K562 (cell line): ENCODE data around the gene GHRL.
"Not testable (repeated sequence)": the region's sequence is repeated elsewhere in the genome, so short reads cannot be mapped to it uniquely, and the experiment has no call there.

ENCODE experiments used
- CHCHD3 ChIP-seq: fragments of 250-450 bp; sonication (Bioruptor Pico); IDR thresholded peaks from 2 replicates; pipeline ENCODE4 v2.1.2; 2022; ENCODE audit warnings: mild to moderate bottlenecking
- MYC ChIP-seq, 2 experiments: fragments of 250-450 bp in 1 of 2; sonication (Bioruptor Pico) in 1 of 2; IDR thresholded peaks; 2 replicates each; pipeline versions ENCODE4 v1.5.1 to v1.6.1; 2012 to 2021; ENCODE audit warnings: low read depth in 2 of 2, borderline replicate concordance in 1 of 2, improper control_type of control experiment in 1 of 2, low read length in 1 of 2, mild to moderate bottlenecking in 1 of 2, moderate library complexity in 1 of 2
- NFYB ChIP-seq: IDR thresholded peaks from 2 replicates; pipeline ENCODE4 v1.6.1; 2011; ENCODE audit warnings: mild to moderate bottlenecking, moderate library complexity; ENCODE audit not compliant: insufficient read length; ENCODE audit errors: extremely low read depth
- RCOR1 ChIP-seq, 2 experiments: IDR thresholded peaks; 2 replicates each; pipeline ENCODE4 v1.6.1; 2012; ENCODE audit warnings: low read depth in 2 of 2, low read length in 2 of 2, borderline replicate concordance in 1 of 2, improper control_type of control experiment in 1 of 2
- SMAD3 ChIP-seq: fragments of 450-650 bp; formaldehyde crosslinking; conservative IDR thresholded peaks from 2 replicates; pipeline ENCODE4 v1.4.0; 2020; ENCODE audit warnings: mild to moderate bottlenecking
- ZBTB8A ChIP-seq: fragments of 450-650 bp; IDR thresholded peaks from 2 replicates; pipeline ENCODE4 v1.6.1; 2018; ENCODE audit warnings: mild to moderate bottlenecking, moderate library complexity; ENCODE audit not compliant: partially characterized antibody
- ZFP30 ChIP-seq: fragments of 250-450 bp; sonication (Bioruptor Pico); IDR thresholded peaks from 2 replicates; pipeline ENCODE4 v1.8.0; 2022; ENCODE audit warnings: moderate library complexity, mild to moderate bottlenecking, inconsistent platforms, borderline replicate concordance
- ZNF324 ChIP-seq: fragments of 250-450 bp; sonication (Bioruptor Pico); IDR thresholded peaks from 2 replicates; pipeline ENCODE4 v1.4.0; 2020; ENCODE audit warnings: mild to moderate bottlenecking
- TF ChIP-seq, protein P1 (sequence below): fragments of 250-450 bp; sonication (Bioruptor Pico); IDR thresholded peaks from 2 replicates; pipeline ENCODE4 v1.5.0; 2021; ENCODE audit warnings: mild to moderate bottlenecking, borderline replicate concordance
- TF ChIP-seq, protein P2 (sequence below), 3 experiments: IDR thresholded peaks in 2 of 3; conservative IDR thresholded peaks in 1 of 3; 2 replicates each; pipeline ENCODE4 v1.5.1; 2011 to 2012; ENCODE audit warnings: low read length in 3 of 3, mild to moderate bottlenecking in 3 of 3, control low read depth in 2 of 3, improper control_type of control experiment in 1 of 3, inconsistent platforms in 1 of 3, low read depth in 1 of 3, mixed read lengths in 1 of 3, moderate library complexity in 1 of 3; ENCODE audit not compliant: insufficient read depth in 2 of 3
- TF ChIP-seq, protein P3 (sequence below): sonication (generic); formaldehyde crosslinking; IDR thresholded peaks from 2 replicates; pipeline ENCODE4 v1.8.1; 2022; ENCODE audit warnings: missing genetic modification reagents

DNA sequence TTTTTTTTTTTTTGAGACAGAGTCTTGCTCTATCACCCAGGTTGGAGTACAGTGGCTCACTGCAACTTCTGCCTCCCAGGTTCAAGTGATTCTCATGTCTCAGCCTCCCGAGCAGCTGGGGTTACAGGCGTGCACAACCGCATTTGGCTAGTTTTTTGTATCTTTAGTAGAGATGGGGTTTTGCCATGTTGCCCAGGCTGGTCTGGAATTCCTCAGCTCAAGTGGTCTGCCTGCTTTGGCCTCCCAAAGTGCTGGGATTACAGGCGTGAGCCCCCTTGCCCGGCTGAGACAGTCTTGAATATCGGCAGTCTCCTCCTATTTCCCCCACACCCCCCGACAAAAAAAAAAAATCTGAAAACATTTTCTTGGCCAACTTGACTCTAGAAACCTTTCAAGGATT lies 25.8 kb downstream of the GHRL start:
- TF ChIP-seq, protein P1, sequence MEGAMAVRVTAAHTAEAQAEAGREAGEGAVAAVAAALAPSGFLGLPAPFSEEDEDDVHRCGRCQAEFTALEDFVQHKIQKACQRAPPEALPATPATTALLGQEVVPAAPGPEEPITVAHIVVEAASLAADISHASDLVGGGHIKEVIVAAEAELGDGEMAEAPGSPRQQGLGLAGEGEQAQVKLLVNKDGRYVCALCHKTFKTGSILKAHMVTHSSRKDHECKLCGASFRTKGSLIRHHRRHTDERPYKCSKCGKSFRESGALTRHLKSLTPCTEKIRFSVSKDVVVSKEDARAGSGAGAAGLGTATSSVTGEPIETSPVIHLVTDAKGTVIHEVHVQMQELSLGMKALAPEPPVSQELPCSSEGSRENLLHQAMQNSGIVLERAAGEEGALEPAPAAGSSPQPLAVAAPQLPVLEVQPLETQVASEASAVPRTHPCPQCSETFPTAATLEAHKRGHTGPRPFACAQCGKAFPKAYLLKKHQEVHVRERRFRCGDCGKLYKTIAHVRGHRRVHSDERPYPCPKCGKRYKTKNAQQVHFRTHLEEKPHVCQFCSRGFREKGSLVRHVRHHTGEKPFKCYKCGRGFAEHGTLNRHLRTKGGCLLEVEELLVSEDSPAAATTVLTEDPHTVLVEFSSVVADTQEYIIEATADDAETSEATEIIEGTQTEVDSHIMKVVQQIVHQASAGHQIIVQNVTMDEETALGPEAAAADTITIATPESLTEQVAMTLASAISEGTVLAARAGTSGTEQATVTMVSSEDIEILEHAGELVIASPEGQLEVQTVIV (CRISPR knock-in tag): not testable (repeated sequence)
- TF ChIP-seq, protein P2, sequence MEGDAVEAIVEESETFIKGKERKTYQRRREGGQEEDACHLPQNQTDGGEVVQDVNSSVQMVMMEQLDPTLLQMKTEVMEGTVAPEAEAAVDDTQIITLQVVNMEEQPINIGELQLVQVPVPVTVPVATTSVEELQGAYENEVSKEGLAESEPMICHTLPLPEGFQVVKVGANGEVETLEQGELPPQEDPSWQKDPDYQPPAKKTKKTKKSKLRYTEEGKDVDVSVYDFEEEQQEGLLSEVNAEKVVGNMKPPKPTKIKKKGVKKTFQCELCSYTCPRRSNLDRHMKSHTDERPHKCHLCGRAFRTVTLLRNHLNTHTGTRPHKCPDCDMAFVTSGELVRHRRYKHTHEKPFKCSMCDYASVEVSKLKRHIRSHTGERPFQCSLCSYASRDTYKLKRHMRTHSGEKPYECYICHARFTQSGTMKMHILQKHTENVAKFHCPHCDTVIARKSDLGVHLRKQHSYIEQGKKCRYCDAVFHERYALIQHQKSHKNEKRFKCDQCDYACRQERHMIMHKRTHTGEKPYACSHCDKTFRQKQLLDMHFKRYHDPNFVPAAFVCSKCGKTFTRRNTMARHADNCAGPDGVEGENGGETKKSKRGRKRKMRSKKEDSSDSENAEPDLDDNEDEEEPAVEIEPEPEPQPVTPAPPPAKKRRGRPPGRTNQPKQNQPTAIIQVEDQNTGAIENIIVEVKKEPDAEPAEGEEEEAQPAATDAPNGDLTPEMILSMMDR (IDR thresholded peaks at IDR 0.05 in 2 of 3, conservative IDR thresholded peaks at IDR 0.05 in 1 of 3; ENCODE audit: insufficient read depth in 2 of 3, low read depth in 1 of 3, low read length in 3 of 3): not testable (repeated sequence)
- TF ChIP-seq ZNF324; ZFP30 (CRISPR knock-in tag); MYC (IDR thresholded peaks at IDR 0.05; ENCODE audit: low read depth, low read length); MYC (CRISPR knock-in tag; IDR thresholded peaks at IDR 0.05; ENCODE audit: borderline replicate concordance, low read depth); NFYB; ZBTB8A; RCOR1 (IDR thresholded peaks at IDR 0.05; ENCODE audit: borderline replicate concordance in 1 of 2, low read depth in 2 of 2, low read length in 2 of 2); CHCHD3 (CRISPR knock-in tag); SMAD3 (CRISPR knock-in tag): not testable (repeated sequence)
- TF ChIP-seq, protein P3, sequence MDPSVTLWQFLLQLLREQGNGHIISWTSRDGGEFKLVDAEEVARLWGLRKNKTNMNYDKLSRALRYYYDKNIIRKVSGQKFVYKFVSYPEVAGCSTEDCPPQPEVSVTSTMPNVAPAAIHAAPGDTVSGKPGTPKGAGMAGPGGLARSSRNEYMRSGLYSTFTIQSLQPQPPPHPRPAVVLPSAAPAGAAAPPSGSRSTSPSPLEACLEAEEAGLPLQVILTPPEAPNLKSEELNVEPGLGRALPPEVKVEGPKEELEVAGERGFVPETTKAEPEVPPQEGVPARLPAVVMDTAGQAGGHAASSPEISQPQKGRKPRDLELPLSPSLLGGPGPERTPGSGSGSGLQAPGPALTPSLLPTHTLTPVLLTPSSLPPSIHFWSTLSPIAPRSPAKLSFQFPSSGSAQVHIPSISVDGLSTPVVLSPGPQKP (CRISPR knock-in tag): not testable (repeated sequence)
